ENCODE data around the gene DIPK1C. TPM values are rescaled to one million over a fixed set of nuclear protein-coding genes. Genes with fewer than 3 reads are reported as not detected.

The DIPK1C gene
- total and polyA plus RNA-seq, 2 of the 4 experiments (the other 2 are of a cell fraction), result not detected

DNA sequence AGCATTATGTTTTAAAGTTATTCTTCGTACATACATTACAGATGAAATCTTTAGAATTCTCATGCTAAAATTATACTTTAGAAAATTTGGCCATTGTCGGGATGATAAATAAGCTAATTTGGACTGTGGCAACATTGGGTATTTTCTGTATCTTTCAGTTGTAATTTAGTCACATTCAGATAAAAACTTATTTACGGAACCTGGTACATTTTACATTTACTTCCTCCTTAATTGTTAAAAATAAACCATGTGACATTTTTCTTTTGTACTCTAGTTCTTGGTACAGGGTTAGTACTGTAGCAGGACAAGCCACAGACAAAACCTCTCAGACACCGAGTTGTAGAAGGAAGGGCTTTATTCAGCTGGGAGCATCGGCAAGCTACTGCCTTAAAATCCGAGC, 43.3 kb upstream of the DIPK1C start:
- H3K27ac ChIP-seq (ENCODE audit: insufficient read depth, low read length), result no peak overlapping the region
- peaks cover 16 to 27% of the 10 kb centered on the region in 2 experiments for H3K79me1 ChIP-seq (ENCODE audit: low read depth in 1 of 2, low read length in 2 of 2)
- WGBS, 2 experiments (ENCODE audit: extremely low coverage in 2 of 2, insufficient read length in 1 of 2), result no CpG with 5 or more reads among the region's 6 CpGs
- no peak overlapping the region for H2BK20ac ChIP-seq (ENCODE audit: low read depth, low read length)
- H2AFZ ChIP-seq (replicated peaks; ENCODE audit: low read length, poor library complexity), result no peak overlapping the region
- H2AK5ac ChIP-seq (ENCODE audit: low read depth, low read length), result no peak overlapping the region
- H2BK120ac ChIP-seq (ENCODE audit: low read depth, low read length), result no peak overlapping the region
- H2BK15ac ChIP-seq (ENCODE audit: low read depth, low read length), result no peak overlapping the region
- CTCF ChIA-PET, result interaction anchor here (0.7 kb wide), 1 partner anchor 51 kb away, joined by 4 read pairs; no protein-coding TSS in a partner anchor
- POLR2A ChIA-PET (ENCODE audit: unreplicated experiment), result no interaction called here
- in situ Hi-C loops (cut with MboI; ENCODE audit: low sequenced_read_pairs), result no loop called here
- H2AK9ac ChIP-seq (replicated peaks; ENCODE audit: low read depth, low read length, poor library complexity), result no peak overlapping the region
- ATAC-seq (ENCODE audit: low read depth) (no peak), DNase-seq (no peak)
- no peak overlapping the region for H3K9ac ChIP-seq (ENCODE audit: low read depth, low read length)
- no peak overlapping the region for H2BK5ac ChIP-seq (ENCODE audit: low read depth, low read length, poor library complexity, severe bottlenecking)
- no peak overlapping the region for H4K5ac ChIP-seq (ENCODE audit: low read depth, low read length)
- H3K56ac ChIP-seq (ENCODE audit: extremely low read depth, insufficient read depth, low read length), result no peak overlapping the region
- H3K27me3 ChIP-seq (ENCODE audit: control insufficient read depth, insufficient read depth, low read length), result no peaks in the 10 kb centered on the region
- no peaks in the 10 kb centered on the region for H3K9me3 ChIP-seq (ENCODE audit: control insufficient read depth, insufficient read depth, low read length)
- no peak overlapping the region for H3K4me2 ChIP-seq (ENCODE audit: low read depth, low read length)
- H4K20me1 ChIP-seq (ENCODE audit: insufficient read depth, low read length), result no peaks in the 10 kb centered on the region
- H3K14ac ChIP-seq (replicated peaks; ENCODE audit: low read depth, low read length), result no peak overlapping the region
- no peak overlapping the region for H3K18ac ChIP-seq (ENCODE audit: low read depth, low read length)
- dilution Hi-C loops (cut with HindIII; ENCODE audit: low sequenced_read_pairs, unreplicated experiment), result no loop called here
- H4K8ac ChIP-seq (ENCODE audit: low read depth in 2 of 2, low read length in 2 of 2), result no peak overlapping the region
- H3K4ac ChIP-seq (ENCODE audit: low read depth, low read length), result no peak overlapping the region
- TF ChIP-seq, protein P1, sequence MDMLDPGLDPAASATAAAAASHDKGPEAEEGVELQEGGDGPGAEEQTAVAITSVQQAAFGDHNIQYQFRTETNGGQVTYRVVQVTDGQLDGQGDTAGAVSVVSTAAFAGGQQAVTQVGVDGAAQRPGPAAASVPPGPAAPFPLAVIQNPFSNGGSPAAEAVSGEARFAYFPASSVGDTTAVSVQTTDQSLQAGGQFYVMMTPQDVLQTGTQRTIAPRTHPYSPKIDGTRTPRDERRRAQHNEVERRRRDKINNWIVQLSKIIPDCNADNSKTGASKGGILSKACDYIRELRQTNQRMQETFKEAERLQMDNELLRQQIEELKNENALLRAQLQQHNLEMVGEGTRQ (IDR thresholded peaks at IDR 0.05; ENCODE audit: low read depth, low read length), result no peak
- TF ChIP-seq, protein P2, sequence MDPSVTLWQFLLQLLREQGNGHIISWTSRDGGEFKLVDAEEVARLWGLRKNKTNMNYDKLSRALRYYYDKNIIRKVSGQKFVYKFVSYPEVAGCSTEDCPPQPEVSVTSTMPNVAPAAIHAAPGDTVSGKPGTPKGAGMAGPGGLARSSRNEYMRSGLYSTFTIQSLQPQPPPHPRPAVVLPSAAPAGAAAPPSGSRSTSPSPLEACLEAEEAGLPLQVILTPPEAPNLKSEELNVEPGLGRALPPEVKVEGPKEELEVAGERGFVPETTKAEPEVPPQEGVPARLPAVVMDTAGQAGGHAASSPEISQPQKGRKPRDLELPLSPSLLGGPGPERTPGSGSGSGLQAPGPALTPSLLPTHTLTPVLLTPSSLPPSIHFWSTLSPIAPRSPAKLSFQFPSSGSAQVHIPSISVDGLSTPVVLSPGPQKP (IDR thresholded peaks at IDR 0.05; ENCODE audit: borderline replicate concordance, low read depth, low read length), result no peak
- TF ChIP-seq RFX5 (IDR thresholded peaks at IDR 0.05; ENCODE audit: low read depth, low read length) (no peak), CHD1 (IDR thresholded peaks at IDR 0.05; ENCODE audit: low read depth, low read length) (no peak), POLR2A (IDR thresholded peaks at IDR 0.05; ENCODE audit: low read depth, low read length) (no peak), NFE2L2 (IDR thresholded peaks at IDR 0.05; ENCODE audit: low read depth, low read length) (no peak)
- peaks cover 4% of the 10 kb centered on the region; the same call in 1 of the 2 replicates for H3K9me1 ChIP-seq (ENCODE audit: insufficient read depth, low read length)
- no peak overlapping the region for H3K23ac ChIP-seq (ENCODE audit: low read depth, low read length)
- H3K4me1 ChIP-seq (ENCODE audit: control insufficient read depth, insufficient read depth, low read length), result peaks cover 5% of the 10 kb centered on the region; the same call in 1 of the 2 replicates
- peaks cover 29% of the 10 kb centered on the region for H3K36me3 ChIP-seq (ENCODE audit: control insufficient read depth, insufficient read depth, low read length)
- H3K4me3 ChIP-seq (ENCODE audit: insufficient read depth, low read depth, low read length), result no peak overlapping the region
- BruUV-seq (replicated peaks), result no TSS peak
- no peak overlapping the region for H4K91ac ChIP-seq (ENCODE audit: insufficient read depth, low read depth, low read length)
- intact Hi-C loops (cut with micrococcal nuclease), result no loop called here

Measured in IMR-90 (cell line).